GM23338 (cell line): Measurements from ENCODE around the gene USP7. TPM values are rescaled to one million over a fixed set of nuclear protein-coding genes. Genes with fewer than 3 reads are reported as not detected.
"Not testable (repeated sequence)": the region's sequence is repeated elsewhere in the genome, so short reads cannot be mapped to it uniquely, and the experiment has no call there.

ENCODE experiments used
- ATAC-seq: fragments of 200-7000 bp; cut with Tn5 transposase; 3 replicates; pipeline ENCODE4 v1.9.1; 2020
- DNase-seq: peaks from one replicate; pipeline ENCODE4 v3.0.0-alpha.2; 2015; ENCODE audit warnings: low spot score
- H2AFZ ChIP-seq: fragments of 200-600 bp; sonication (generic); 2 replicates; pipeline ENCODE4 v1.8.0; 2016; ENCODE audit warnings: antibody characterized with exemption, mild to moderate bottlenecking, moderate library complexity
- H3F3A ChIP-seq: fragments of 200-600 bp; sonication (generic); replicated peaks from 2 replicates; pipeline ENCODE4 v1.8.0; 2017; ENCODE audit warnings: antibody characterized with exemption, mixed run types, low read depth
- H3K27ac ChIP-seq: fragments of 200-600 bp; sonication (generic); 2 replicates; pipeline ENCODE4 v1.6.1; 2016; ENCODE audit warnings: low read depth
- H3K27me3 ChIP-seq: fragments of 200-600 bp; sonication (generic); 2 replicates; pipeline ENCODE4 v1.8.0; 2016; ENCODE audit warnings: mild to moderate bottlenecking, mixed run types, moderate library complexity; ENCODE audit not compliant: insufficient read depth
- H3K36me3 ChIP-seq: fragments of 200-600 bp; sonication (generic); 2 replicates; pipeline ENCODE4 v1.8.0; 2016; ENCODE audit warnings: mild to moderate bottlenecking; ENCODE audit not compliant: insufficient read depth
- H3K4me1 ChIP-seq: fragments of 200-600 bp; sonication (generic); 2 replicates; pipeline ENCODE4 v1.8.0; 2016; ENCODE audit warnings: mild to moderate bottlenecking, moderate library complexity; ENCODE audit not compliant: insufficient read depth
- H3K4me2 ChIP-seq: fragments of 200-600 bp; sonication (generic); 2 replicates; pipeline ENCODE4 v1.7.1; 2017; ENCODE audit warnings: mixed run types
- H3K4me3 ChIP-seq: fragments of 200-600 bp; sonication (generic); 2 replicates; pipeline ENCODE4 v1.6.1; 2016; ENCODE audit warnings: mixed run types
- H3K79me2 ChIP-seq: fragments of 200-600 bp; sonication (generic); replicated peaks from 2 replicates; pipeline ENCODE4 v1.8.0; 2017; ENCODE audit warnings: mild to moderate bottlenecking; ENCODE audit not compliant: insufficient read depth
- H3K9me2 ChIP-seq: fragments of 200-600 bp; sonication (generic); 2 replicates; pipeline ENCODE4 v1.8.0; 2017; ENCODE audit not compliant: insufficient read depth
- H4K20me1 ChIP-seq: fragments of 200-600 bp; sonication (generic); replicated peaks from 2 replicates; pipeline ENCODE4 v1.8.0; 2017; ENCODE audit warnings: mild to moderate bottlenecking; ENCODE audit not compliant: insufficient read depth
- H3K27ac Mint-ChIP-seq: 2 replicates; pipeline ENCODE4 v1.8.0; 2020; ENCODE audit warnings: inconsistent platforms, mild to moderate bottlenecking, moderate library complexity, mixed read lengths
- H3K27me3 Mint-ChIP-seq: 3 replicates; pipeline ENCODE4 v1.8.0; 2022; ENCODE audit warnings: low read depth, mild to moderate bottlenecking, moderate library complexity, mixed read lengths, inconsistent platforms; ENCODE audit not compliant: insufficient read depth, poor library complexity
- H3K36me3 Mint-ChIP-seq: 3 replicates; pipeline ENCODE4 v1.8.0; 2021; ENCODE audit warnings: low read depth, mild to moderate bottlenecking, inconsistent platforms, moderate library complexity, mixed read lengths
- H3K4me1 Mint-ChIP-seq: 3 replicates; pipeline ENCODE4 v1.8.0; 2020; ENCODE audit warnings: mild to moderate bottlenecking, inconsistent platforms, mixed read lengths
- H3K4me3 Mint-ChIP-seq: 3 replicates; pipeline ENCODE4 v1.8.0; 2021; ENCODE audit warnings: moderate library complexity, mild to moderate bottlenecking, inconsistent platforms, mixed read lengths
- H3K9me3 Mint-ChIP-seq: 3 replicates; pipeline ENCODE4 v1.8.0; 2020; ENCODE audit warnings: moderate library complexity, mild to moderate bottlenecking, inconsistent platforms, mixed read lengths
- CTCF ChIP-seq, 2 experiments: fragments of 200-600 bp in 1 of 2; sonication (generic) in 1 of 2; conservative IDR thresholded peaks; 2 replicates each; pipeline versions ENCODE4 v1.5.1 to v1.6.1; 2016 to 2017; ENCODE audit warnings: antibody characterized with exemption in 2 of 2, low read depth in 2 of 2, mild to moderate bottlenecking in 2 of 2, moderate library complexity in 1 of 2
- ETS1 ChIP-seq: IDR thresholded peaks from 2 replicates; pipeline ENCODE4 v1.6.1; 2016; ENCODE audit warnings: antibody characterized with exemption
- NANOG ChIP-seq: IDR thresholded peaks from 2 replicates; pipeline ENCODE4 v1.6.1; 2016; ENCODE audit warnings: antibody characterized with exemption, borderline replicate concordance
- REST ChIP-seq: IDR thresholded peaks from one replicate; pipeline ENCODE4 v1.6.1; 2018; ENCODE audit warnings: antibody characterized with exemption; ENCODE audit not compliant: unreplicated experiment
- ZNF331 ChIP-seq: fragments of 250-450 bp; sonication (Bioruptor Pico); IDR thresholded peaks from 2 replicates; pipeline ENCODE4 v1.5.0; 2020; ENCODE audit warnings: low read depth, mild to moderate bottlenecking, moderate library complexity
- ZNF462 ChIP-seq: fragments of 250-450 bp; sonication (Bioruptor Pico); IDR thresholded peaks from 2 replicates; pipeline ENCODE4 v1.5.0; 2020; ENCODE audit warnings: mild to moderate bottlenecking, moderate library complexity
- polyA plus RNA-seq: library from polyadenylated mRNA; unstranded; fragments of >200 nt; fragmentation: Nextera tagmentation; extraction: Ambion mirVana; gene quantifications from 2 replicates; pipeline ENCODE4 v1.2.1, GENCODE V29; 2016
- total RNA-seq: library from RNA; depleted of rRNA; stranded (reverse); fragments of >200 nt; shearing (Covaris generic); gene quantifications from 2 replicates; pipeline ENCODE4 v1.2.3, GENCODE V29; 2014

The USP7 gene
- total and polyA plus RNA-seq, 2 experiments from 2014 or later: 42.3 to 130 TPM

GRCh38 chr16:8874388-8874787 lies 89.3 kb downstream of the USP7 start (continued):
- TF ChIP-seq ZNF462 (CRISPR knock-in tag) (no peak), CTCF (conservative IDR thresholded peaks at IDR 0.05; ENCODE audit: low read depth in 2 of 2) (no peak), NANOG (no peak), REST (no peak), ETS1 (no peak), ZNF331 (no peak)

- not testable (repeated sequence) for H3K9me3 Mint-ChIP-seq, H3K4me2 ChIP-seq, H3K4me3 Mint-ChIP-seq, H3K27me3 ChIP-seq, H3K27ac ChIP-seq, H3K79me2 ChIP-seq, H2AFZ ChIP-seq, H3F3A ChIP-seq, H3K4me3 ChIP-seq, H3K36me3 ChIP-seq, H3K36me3 Mint-ChIP-seq, H4K20me1 ChIP-seq, H3K27ac Mint-ChIP-seq, H3K9me2 ChIP-seq, ATAC-seq, DNase-seq
- H3K4me1 ChIP-seq: peaks cover 17% of the 10 kb centered on the region
- Mint-ChIP-seq H3K4me1 (peaks cover 26% of the 10 kb centered on the region), H3K27me3 (peaks cover 13% of the 10 kb centered on the region)
These were observed 89.9 kb downstream of the USP7 start for GRCh38 chr16:8873866-8874195.
